Measurements from ENCODE around the gene HIVEP1. TPM values are rescaled to one million over a fixed set of nuclear protein-coding genes. Genes with fewer than 3 reads are reported as not detected.
"Not testable (repeated sequence)": the region's sequence is repeated elsewhere in the genome, so short reads cannot be mapped to it uniquely, and the experiment has no call there.

Gene HIVEP1
- polyA plus RNA-seq, 1 donor = 21.2 TPM

DNA sequence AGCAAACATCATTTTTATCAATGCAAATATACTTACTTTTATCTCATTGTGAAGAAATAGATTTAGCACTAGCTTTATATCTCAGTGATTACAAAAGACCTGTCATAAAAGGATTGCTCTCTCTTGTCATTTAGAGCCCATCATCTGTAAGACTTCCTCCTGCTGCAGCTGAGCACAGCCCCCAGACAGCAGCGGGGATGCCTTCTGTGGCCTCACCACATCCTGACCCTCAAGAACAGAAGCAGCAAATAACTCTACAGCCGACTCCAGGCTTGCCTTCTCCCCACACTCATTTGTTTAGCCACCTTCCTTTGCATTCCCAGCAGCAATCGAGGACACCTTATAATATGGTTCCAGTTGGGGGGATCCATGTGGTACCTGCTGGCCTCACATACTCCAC lies 151.0 kb downstream of the HIVEP1 start:
- DNase-seq = no peak

- DNase-seq = no peak
Observed at GRCh38 chr6:12163744-12164507, 151.8 kb downstream of the HIVEP1 start.

- no peak for DNase-seq
Observed at GRCh38 chr6:12164508-12164770, 152.3 kb downstream of the HIVEP1 start.

- DNase-seq = no peak
Observed at GRCh38 chr6:12165297-12165696, 153.2 kb downstream of the HIVEP1 start.

- no peak for DNase-seq
Observed at GRCh38 chr6:12165722-12166280, 153.7 kb downstream of the HIVEP1 start.

- DNase-seq = no peak
Observed at GRCh38 chr6:12169377-12169776, 157.3 kb downstream of the HIVEP1 start.

GRCh38 chr6:12170351-12171092 lies 158.4 kb downstream of the HIVEP1 start:
- no peak for DNase-seq

- DNase-seq = no peak
Observed at GRCh38 chr6:12171717-12172116, 159.6 kb downstream of the HIVEP1 start.

GRCh38 chr6:12172572-12172971 lies 160.5 kb downstream of the HIVEP1 start:
- DNase-seq = no peak

- DNase-seq = peak; percentile 76
Observed at GRCh38 chr6:12173181-12173580, 161.1 kb downstream of the HIVEP1 start.

GRCh38 chr6:12173661-12174060 lies 161.5 kb downstream of the HIVEP1 start:
- no peak for DNase-seq

GRCh38 chr6:12174878-12175277 lies 162.8 kb downstream of the HIVEP1 start:
- DNase-seq = no peak

DNA sequence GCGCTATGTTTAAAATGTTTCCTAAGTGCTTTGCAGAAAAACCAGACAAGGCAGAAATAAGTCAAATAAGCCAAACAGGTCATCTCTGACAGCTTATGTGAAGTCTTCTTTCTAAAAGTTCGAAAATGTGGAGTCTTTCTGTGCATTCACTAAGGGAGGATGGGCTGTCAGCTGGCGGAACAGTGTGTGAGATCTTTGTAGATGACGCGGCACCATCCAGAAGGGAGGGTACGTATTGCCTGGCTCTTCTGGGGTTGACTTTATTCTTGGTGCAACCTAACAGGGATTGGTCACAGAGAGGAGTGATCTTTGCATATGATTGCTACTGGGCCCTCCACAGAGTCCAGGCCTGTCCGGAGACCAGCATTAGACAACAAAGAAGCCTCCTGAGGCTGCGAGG lies 163.5 kb downstream of the HIVEP1 start:
- no peak for DNase-seq

DNA sequence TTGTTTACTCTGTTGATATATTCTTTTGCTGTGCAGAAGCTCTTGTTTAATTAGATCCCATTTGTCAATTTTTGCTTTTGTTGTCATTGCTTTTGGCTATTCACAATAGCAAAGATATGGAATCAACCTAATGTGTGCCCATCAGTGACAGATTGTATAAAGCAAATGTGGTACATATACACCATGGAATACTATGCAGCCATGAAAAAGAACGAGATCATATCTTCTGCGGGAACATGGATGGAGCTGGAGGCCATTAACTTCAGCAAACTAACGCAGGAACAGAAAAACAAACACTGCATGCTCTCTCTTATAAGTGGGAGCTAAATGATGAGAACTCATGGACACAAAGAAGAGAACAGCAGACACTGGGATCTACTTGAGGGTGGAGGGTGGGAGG lies 164.7 kb downstream of the HIVEP1 start:
- not testable (repeated sequence) for DNase-seq

DNA sequence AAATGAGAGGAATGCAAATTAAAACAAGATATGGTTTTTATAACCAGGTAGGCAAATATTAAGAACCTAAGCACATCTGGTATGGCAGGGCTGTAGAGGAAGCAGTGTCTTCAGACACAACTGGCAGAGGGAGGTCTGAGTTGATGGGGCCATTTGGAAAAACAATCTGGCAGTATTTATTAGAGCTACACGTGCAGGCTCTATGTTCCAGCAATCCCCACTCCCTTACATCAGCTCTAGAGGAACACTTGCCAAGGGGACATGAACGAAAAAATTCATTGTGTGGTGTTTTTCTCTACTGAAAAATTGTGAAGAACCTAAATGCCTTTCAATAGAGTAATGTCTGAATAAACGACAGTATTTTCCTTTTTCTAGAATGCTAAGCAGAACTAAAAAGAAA lies 166.4 kb downstream of the HIVEP1 start:
- peak; percentile 71 for DNase-seq

- DNase-seq = no peak
Observed at GRCh38 chr6:12181481-12181880, 169.4 kb downstream of the HIVEP1 start.

GRCh38 chr6:12182676-12183075 lies 170.6 kb downstream of the HIVEP1 start:
- no peak for DNase-seq

- no peak for DNase-seq
Observed at GRCh38 chr6:12185081-12185673, 173.1 kb downstream of the HIVEP1 start.

- no peak for DNase-seq
Observed at GRCh38 chr6:12186528-12186927, 174.4 kb downstream of the HIVEP1 start.

DNA sequence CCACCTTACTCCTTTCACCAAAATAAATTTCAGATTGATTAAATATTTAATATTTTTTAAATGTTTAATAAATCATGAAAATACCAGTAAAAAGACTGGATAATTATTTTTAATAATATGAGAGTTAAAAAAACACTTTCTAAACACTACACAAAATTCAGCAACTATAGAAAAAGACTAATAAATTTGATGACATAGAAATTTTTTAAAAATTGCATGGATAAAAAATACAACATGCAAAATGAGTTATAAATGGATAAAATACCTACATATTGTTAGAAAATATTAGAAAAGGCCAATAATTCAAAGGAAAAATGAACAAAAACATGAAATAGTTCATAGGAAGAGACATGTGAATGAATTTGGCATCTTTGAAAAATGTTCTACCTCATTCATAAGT lies 177.0 kb downstream of the HIVEP1 start:
- no peak for DNase-seq

DNA sequence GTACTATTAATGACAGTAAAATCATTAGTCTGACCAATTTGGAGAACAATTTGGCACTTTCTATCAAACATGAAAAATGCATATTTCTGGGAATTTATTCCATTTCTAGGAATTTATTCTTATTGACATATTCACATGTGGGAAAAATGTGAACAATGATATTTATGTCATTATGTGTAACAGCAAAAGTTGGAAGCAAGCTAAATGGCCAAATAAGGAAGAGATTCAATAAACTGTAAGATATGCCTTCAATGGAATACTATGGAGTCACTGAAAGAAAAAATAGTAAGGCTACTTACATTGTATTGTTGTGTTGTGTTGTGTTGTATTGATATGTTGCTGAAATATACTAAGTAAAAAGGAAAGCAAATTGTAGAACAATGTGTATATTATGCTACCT lies 177.5 kb downstream of the HIVEP1 start:
- no peak for DNase-seq

DNA sequence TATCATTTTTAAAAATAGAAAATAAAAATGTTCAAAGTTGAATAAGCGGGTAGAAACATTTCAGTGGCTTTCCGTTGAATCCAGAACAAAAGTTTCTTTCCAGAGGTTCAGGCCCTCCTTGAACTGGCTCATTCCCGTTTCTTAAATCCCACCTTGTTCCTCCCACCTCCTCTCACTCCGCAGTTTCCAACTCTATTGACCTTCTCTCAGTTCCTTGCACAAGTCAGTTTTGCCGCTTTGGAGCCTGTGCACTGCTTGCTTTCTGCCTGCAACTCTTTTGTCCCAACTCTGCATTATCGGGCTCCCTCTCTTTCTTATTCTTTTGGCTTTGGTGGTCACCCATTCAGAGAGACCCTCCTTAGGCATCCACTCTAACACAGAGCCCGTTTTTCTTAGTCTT lies 178.1 kb downstream of the HIVEP1 start:
- no peak for DNase-seq

GRCh38 chr6:12196326-12196936 lies 184.3 kb downstream of the HIVEP1 start:
- no peak for DNase-seq

All from hindlimb muscle (tissue), 1 donor.